GM23338 (cell line): Measurements from ENCODE around the gene TUBA1B. TPM values are rescaled to one million over a fixed set of nuclear protein-coding genes. Genes with fewer than 3 reads are reported as not detected.

Experiments
- ATAC-seq: fragments of 200-7000 bp; cut with Tn5 transposase; 3 replicates; pipeline ENCODE4 v1.9.1; 2020
- DNase-seq: peaks from one replicate; pipeline ENCODE4 v3.0.0-alpha.2; 2015; ENCODE audit warnings: low spot score
- H2AFZ ChIP-seq: fragments of 200-600 bp; sonication (generic); 2 replicates; pipeline ENCODE4 v1.8.0; 2016; ENCODE audit warnings: antibody characterized with exemption, mild to moderate bottlenecking, moderate library complexity
- H3F3A ChIP-seq: fragments of 200-600 bp; sonication (generic); replicated peaks from 2 replicates; pipeline ENCODE4 v1.8.0; 2017; ENCODE audit warnings: antibody characterized with exemption, mixed run types, low read depth
- H3K27ac ChIP-seq: fragments of 200-600 bp; sonication (generic); 2 replicates; pipeline ENCODE4 v1.6.1; 2016; ENCODE audit warnings: low read depth
- H3K27me3 ChIP-seq: fragments of 200-600 bp; sonication (generic); 2 replicates; pipeline ENCODE4 v1.8.0; 2016; ENCODE audit warnings: mild to moderate bottlenecking, mixed run types, moderate library complexity; ENCODE audit not compliant: insufficient read depth
- H3K36me3 ChIP-seq: fragments of 200-600 bp; sonication (generic); 2 replicates; pipeline ENCODE4 v1.8.0; 2016; ENCODE audit warnings: mild to moderate bottlenecking; ENCODE audit not compliant: insufficient read depth
- H3K4me1 ChIP-seq: fragments of 200-600 bp; sonication (generic); 2 replicates; pipeline ENCODE4 v1.8.0; 2016; ENCODE audit warnings: mild to moderate bottlenecking, moderate library complexity; ENCODE audit not compliant: insufficient read depth
- H3K4me2 ChIP-seq: fragments of 200-600 bp; sonication (generic); 2 replicates; pipeline ENCODE4 v1.7.1; 2017; ENCODE audit warnings: mixed run types
- H3K4me3 ChIP-seq: fragments of 200-600 bp; sonication (generic); 2 replicates; pipeline ENCODE4 v1.6.1; 2016; ENCODE audit warnings: mixed run types
- H3K79me2 ChIP-seq: fragments of 200-600 bp; sonication (generic); replicated peaks from 2 replicates; pipeline ENCODE4 v1.8.0; 2017; ENCODE audit warnings: mild to moderate bottlenecking; ENCODE audit not compliant: insufficient read depth
- H3K9me2 ChIP-seq: fragments of 200-600 bp; sonication (generic); 2 replicates; pipeline ENCODE4 v1.8.0; 2017; ENCODE audit not compliant: insufficient read depth
- H4K20me1 ChIP-seq: fragments of 200-600 bp; sonication (generic); replicated peaks from 2 replicates; pipeline ENCODE4 v1.8.0; 2017; ENCODE audit warnings: mild to moderate bottlenecking; ENCODE audit not compliant: insufficient read depth
- H3K27ac Mint-ChIP-seq: 2 replicates; pipeline ENCODE4 v1.8.0; 2020; ENCODE audit warnings: inconsistent platforms, mild to moderate bottlenecking, moderate library complexity, mixed read lengths
- H3K27me3 Mint-ChIP-seq: 3 replicates; pipeline ENCODE4 v1.8.0; 2022; ENCODE audit warnings: low read depth, mild to moderate bottlenecking, moderate library complexity, mixed read lengths, inconsistent platforms; ENCODE audit not compliant: insufficient read depth, poor library complexity
- H3K36me3 Mint-ChIP-seq: 3 replicates; pipeline ENCODE4 v1.8.0; 2021; ENCODE audit warnings: low read depth, mild to moderate bottlenecking, inconsistent platforms, moderate library complexity, mixed read lengths
- H3K4me1 Mint-ChIP-seq: 3 replicates; pipeline ENCODE4 v1.8.0; 2020; ENCODE audit warnings: mild to moderate bottlenecking, inconsistent platforms, mixed read lengths
- H3K4me3 Mint-ChIP-seq: 3 replicates; pipeline ENCODE4 v1.8.0; 2021; ENCODE audit warnings: moderate library complexity, mild to moderate bottlenecking, inconsistent platforms, mixed read lengths
- H3K9me3 Mint-ChIP-seq: 3 replicates; pipeline ENCODE4 v1.8.0; 2020; ENCODE audit warnings: moderate library complexity, mild to moderate bottlenecking, inconsistent platforms, mixed read lengths
- JUNB ChIP-seq: IDR thresholded peaks from one replicate; pipeline ENCODE4 v1.6.1; 2016; ENCODE audit warnings: antibody characterized with exemption; ENCODE audit not compliant: unreplicated experiment
- NANOG ChIP-seq: IDR thresholded peaks from 2 replicates; pipeline ENCODE4 v1.6.1; 2016; ENCODE audit warnings: antibody characterized with exemption, borderline replicate concordance
- POLR2AphosphoS5 ChIP-seq: IDR thresholded peaks from 2 replicates; pipeline ENCODE4 v1.6.1; 2016; ENCODE audit warnings: antibody characterized with exemption, low read depth
- STAT1 ChIP-seq: IDR thresholded peaks from one replicate; pipeline ENCODE4 v1.6.1; 2016; ENCODE audit warnings: antibody characterized with exemption; ENCODE audit not compliant: unreplicated experiment
- polyA plus RNA-seq: library from polyadenylated mRNA; unstranded; fragments of >200 nt; fragmentation: Nextera tagmentation; extraction: Ambion mirVana; gene quantifications from 2 replicates; pipeline ENCODE4 v1.2.1, GENCODE V29; 2016
- total RNA-seq: library from RNA; depleted of rRNA; stranded (reverse); fragments of >200 nt; shearing (Covaris generic); gene quantifications from 2 replicates; pipeline ENCODE4 v1.2.3, GENCODE V29; 2014
- TF ChIP-seq, protein P1 (sequence below), 2 experiments: fragments of 200-600 bp in 1 of 2; sonication (generic) in 1 of 2; conservative IDR thresholded peaks; 2 replicates each; pipeline versions ENCODE4 v1.5.1 to v1.6.1; 2016 to 2017; ENCODE audit warnings: antibody characterized with exemption in 2 of 2, low read depth in 2 of 2, mild to moderate bottlenecking in 2 of 2, moderate library complexity in 1 of 2
- TF ChIP-seq, protein P2 (sequence below): fragments of 250-450 bp; sonication (Bioruptor Pico); IDR thresholded peaks from 2 replicates; pipeline ENCODE4 v1.5.0; 2020; ENCODE audit warnings: mild to moderate bottlenecking, moderate library complexity

Gene TUBA1B
- total and polyA plus RNA-seq, 2 experiments from 2014 or later = 1,116 to 2,718 TPM

DNA sequence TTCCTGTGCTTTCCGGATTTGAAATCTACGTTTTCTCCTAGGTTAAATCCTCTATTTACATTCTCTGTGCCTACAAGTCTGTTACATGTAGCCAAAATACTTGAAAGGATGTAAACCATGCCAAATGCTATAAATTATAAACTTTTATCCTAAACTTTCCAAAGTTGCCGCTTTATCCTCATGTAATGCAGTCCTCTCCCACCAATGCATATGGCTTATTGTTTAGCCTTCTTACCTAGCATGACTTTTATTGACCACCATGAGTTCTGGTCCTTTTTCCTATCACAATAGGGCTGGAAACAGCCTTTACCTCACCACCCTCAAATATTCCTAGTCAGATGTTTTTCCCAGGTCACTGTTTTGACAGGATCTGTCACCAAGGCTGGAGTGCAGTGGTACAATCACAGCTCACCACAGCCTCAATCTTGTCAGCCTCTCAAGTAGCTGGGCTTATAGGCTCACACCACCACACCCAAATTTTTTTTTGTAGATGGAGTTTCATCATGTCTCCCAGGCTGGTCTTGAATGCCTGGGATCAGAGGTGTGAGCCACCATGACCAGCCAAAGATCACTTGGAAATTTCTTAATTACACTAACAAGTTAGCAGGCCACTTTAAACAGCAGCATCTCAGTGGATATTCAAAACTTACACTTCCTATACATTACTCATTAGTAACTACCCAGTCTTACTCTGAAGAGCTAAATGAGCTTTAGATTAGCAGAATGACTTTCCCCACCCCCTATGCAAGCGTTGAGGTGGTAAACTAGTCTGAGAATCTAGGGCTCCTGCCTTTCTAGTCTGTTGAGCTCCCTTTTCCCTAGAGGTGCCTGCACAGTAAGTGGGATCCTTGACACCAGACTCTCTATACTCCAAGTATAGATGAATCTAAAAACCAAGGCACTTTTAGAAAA lies 4.1 kb downstream of the TUBA1B start:
- TF ChIP-seq STAT1 (no peak), POLR2AphosphoS5 (peak; percentile 75)
- H3K9me3 Mint-ChIP-seq = peaks cover 4% of the 10 kb centered on the region; the same call in 1 of the 3 replicates
- no peak for ATAC-seq
- peaks cover 22% of the 10 kb centered on the region for H3K27me3 Mint-ChIP-seq
- Histone ChIP-seq H3K27ac (peak overlapping the region; percentile 78; the same call in 1 of the 2 replicates), H3K36me3 (peaks cover 27% of the 10 kb centered on the region), H3K4me1 (peaks cover 9% of the 10 kb centered on the region), H3K27me3 (no peaks in the 10 kb centered on the region), H3F3A (peaks cover 40% of the 10 kb centered on the region), H3K9me2 (no peaks in the 10 kb centered on the region; the same call in 1 of the 2 replicates), H4K20me1 (peaks cover 17% of the 10 kb centered on the region), H3K79me2 (peaks cover 21% of the 10 kb centered on the region), H3K4me3 (no peak overlapping the region), H2AFZ (no peak overlapping the region), H3K4me2 (no peak overlapping the region)
- DNase-seq = no peak
- H3K4me1 Mint-ChIP-seq = peaks cover 21% of the 10 kb centered on the region
- no peak overlapping the region; the same call in 1 of the 2 replicates for H3K27ac Mint-ChIP-seq
- no peak overlapping the region for H3K4me3 Mint-ChIP-seq
- H3K36me3 Mint-ChIP-seq = peaks cover 49% of the 10 kb centered on the region

DNA sequence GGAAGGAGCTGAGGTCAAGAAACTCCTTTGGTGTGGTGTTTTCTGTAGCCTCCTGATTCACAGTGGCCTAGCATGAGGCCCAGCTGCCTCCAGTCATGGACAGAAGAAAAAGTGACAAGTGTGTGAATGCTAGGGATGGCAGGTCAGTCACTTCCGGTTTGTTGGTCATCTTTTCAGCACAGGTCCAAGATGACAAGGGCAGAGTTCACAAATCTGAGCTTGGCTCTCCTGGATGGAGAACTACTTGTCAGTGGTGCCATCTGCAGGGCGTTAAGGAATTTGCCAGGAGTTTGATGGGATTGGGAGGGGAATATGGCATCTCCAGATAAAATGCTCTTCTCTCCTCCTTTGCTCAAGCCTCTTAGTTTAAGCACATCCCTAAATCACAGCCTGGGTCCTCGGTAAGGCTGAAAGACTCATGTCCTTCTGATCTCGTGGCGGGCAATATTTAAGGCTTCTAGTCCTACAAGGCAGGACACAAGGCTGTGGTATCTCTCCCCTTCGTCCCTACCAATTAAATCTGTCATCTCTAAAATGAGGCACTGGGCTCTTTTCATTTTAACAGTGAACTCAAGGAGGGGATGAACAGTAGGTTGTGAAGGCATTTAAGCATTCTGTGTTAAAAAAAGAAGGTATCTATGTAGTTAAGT lies 10.0 kb downstream of the TUBA1B start:
- no peak overlapping the region for H3K4me2 ChIP-seq
- H2AFZ ChIP-seq = 0 out of 2 replicates have a peak overlapping the region, but pooled peaks have one; percentile 48

More for the DNA sequence above, 10.0 kb downstream of the TUBA1B start:
- TF ChIP-seq, protein P1, sequence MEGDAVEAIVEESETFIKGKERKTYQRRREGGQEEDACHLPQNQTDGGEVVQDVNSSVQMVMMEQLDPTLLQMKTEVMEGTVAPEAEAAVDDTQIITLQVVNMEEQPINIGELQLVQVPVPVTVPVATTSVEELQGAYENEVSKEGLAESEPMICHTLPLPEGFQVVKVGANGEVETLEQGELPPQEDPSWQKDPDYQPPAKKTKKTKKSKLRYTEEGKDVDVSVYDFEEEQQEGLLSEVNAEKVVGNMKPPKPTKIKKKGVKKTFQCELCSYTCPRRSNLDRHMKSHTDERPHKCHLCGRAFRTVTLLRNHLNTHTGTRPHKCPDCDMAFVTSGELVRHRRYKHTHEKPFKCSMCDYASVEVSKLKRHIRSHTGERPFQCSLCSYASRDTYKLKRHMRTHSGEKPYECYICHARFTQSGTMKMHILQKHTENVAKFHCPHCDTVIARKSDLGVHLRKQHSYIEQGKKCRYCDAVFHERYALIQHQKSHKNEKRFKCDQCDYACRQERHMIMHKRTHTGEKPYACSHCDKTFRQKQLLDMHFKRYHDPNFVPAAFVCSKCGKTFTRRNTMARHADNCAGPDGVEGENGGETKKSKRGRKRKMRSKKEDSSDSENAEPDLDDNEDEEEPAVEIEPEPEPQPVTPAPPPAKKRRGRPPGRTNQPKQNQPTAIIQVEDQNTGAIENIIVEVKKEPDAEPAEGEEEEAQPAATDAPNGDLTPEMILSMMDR (conservative IDR thresholded peaks at IDR 0.05; ENCODE audit: low read depth in 2 of 2) = peak; percentile 69 to 86
- no peak for TF ChIP-seq JUNB
- TF ChIP-seq, protein P2, sequence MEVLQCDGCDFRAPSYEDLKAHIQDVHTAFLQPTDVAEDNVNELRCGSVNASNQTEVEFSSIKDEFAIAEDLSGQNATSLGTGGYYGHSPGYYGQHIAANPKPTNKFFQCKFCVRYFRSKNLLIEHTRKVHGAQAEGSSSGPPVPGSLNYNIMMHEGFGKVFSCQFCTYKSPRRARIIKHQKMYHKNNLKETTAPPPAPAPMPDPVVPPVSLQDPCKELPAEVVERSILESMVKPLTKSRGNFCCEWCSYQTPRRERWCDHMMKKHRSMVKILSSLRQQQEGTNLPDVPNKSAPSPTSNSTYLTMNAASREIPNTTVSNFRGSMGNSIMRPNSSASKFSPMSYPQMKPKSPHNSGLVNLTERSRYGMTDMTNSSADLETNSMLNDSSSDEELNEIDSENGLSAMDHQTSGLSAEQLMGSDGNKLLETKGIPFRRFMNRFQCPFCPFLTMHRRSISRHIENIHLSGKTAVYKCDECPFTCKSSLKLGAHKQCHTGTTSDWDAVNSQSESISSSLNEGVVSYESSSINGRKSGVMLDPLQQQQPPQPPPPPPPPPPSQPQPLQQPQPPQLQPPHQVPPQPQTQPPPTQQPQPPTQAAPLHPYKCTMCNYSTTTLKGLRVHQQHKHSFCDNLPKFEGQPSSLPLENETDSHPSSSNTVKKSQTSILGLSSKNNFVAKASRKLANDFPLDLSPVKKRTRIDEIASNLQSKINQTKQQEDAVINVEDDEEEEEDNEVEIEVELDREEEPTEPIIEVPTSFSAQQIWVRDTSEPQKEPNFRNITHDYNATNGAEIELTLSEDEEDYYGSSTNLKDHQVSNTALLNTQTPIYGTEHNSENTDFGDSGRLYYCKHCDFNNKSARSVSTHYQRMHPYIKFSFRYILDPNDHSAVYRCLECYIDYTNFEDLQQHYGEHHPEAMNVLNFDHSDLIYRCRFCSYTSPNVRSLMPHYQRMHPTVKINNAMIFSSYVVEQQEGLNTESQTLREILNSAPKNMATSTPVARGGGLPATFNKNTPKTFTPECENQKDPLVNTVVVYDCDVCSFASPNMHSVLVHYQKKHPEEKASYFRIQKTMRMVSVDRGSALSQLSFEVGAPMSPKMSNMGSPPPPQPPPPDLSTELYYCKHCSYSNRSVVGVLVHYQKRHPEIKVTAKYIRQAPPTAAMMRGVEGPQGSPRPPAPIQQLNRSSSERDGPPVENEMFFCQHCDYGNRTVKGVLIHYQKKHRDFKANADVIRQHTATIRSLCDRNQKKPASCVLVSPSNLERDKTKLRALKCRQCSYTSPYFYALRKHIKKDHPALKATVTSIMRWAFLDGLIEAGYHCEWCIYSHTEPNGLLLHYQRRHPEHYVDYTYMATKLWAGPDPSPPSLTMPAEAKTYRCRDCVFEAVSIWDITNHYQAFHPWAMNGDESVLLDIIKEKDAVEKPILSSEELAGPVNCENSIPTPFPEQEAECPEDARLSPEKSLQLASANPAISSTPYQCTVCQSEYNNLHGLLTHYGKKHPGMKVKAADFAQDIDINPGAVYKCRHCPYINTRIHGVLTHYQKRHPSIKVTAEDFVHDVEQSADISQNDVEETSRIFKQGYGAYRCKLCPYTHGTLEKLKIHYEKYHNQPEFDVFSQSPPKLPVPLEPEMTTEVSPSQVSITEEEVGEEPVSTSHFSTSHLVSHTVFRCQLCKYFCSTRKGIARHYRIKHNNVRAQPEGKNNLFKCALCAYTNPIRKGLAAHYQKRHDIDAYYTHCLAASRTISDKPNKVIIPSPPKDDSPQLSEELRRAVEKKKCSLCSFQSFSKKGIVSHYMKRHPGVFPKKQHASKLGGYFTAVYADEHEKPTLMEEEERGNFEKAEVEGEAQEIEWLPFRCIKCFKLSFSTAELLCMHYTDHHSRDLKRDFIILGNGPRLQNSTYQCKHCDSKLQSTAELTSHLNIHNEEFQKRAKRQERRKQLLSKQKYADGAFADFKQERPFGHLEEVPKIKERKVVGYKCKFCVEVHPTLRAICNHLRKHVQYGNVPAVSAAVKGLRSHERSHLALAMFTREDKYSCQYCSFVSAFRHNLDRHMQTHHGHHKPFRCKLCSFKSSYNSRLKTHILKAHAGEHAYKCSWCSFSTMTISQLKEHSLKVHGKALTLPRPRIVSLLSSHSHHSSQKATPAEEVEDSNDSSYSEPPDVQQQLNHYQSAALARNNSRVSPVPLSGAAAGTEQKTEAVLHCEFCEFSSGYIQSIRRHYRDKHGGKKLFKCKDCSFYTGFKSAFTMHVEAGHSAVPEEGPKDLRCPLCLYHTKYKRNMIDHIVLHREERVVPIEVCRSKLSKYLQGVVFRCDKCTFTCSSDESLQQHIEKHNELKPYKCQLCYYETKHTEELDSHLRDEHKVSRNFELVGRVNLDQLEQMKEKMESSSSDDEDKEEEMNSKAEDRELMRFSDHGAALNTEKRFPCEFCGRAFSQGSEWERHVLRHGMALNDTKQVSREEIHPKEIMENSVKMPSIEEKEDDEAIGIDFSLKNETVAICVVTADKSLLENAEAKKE (CRISPR knock-in tag) = no peak
- no peak for TF ChIP-seq NANOG
- ATAC-seq (peak; percentile 94), DNase-seq (peak; percentile 84)
- no peaks in the 10 kb centered on the region for H3K27me3 Mint-ChIP-seq
- H3K27ac Mint-ChIP-seq = no peak overlapping the region
- no peaks in the 10 kb centered on the region; the same call in 2 of the 3 replicates for H3K9me3 Mint-ChIP-seq
- Histone ChIP-seq H3K9me2 (no peaks in the 10 kb centered on the region), H3K4me1 (no peaks in the 10 kb centered on the region; the same call in 1 of the 2 replicates), H3K79me2 (no peaks in the 10 kb centered on the region), H3K4me3 (no peak overlapping the region), H3K27ac (no peak overlapping the region), H3F3A (peaks cover 4% of the 10 kb centered on the region; the same call in 1 of the 2 replicates), H4K20me1 (no peaks in the 10 kb centered on the region), H3K36me3 (no peaks in the 10 kb centered on the region), H3K27me3 (no peaks in the 10 kb centered on the region)
- H3K4me1 Mint-ChIP-seq = no peaks in the 10 kb centered on the region
- no peak overlapping the region; the same call in 2 of the 3 replicates for H3K4me3 Mint-ChIP-seq
- peaks cover 2% of the 10 kb centered on the region; the same call in 1 of the 3 replicates for H3K36me3 Mint-ChIP-seq
